Prostate gland (tissue), 2 donors: Measurements from ENCODE around the gene CABLES1. TPM values are rescaled to one million over a fixed set of nuclear protein-coding genes. Genes with fewer than 3 reads are reported as not detected.

ENCODE experiments used
- DNase-seq: peaks from one replicate; pipeline ENCODE4 v3.0.0-alpha.2; 2019; ENCODE audit warnings: low spot score
- H3K27ac ChIP-seq, 2 donors: fragments of 200-600 bp; sonication (generic); 2 replicates each; pipeline ENCODE4 v1.5.1; 2017 to 2019
- H3K27me3 ChIP-seq: fragments of 200-600 bp; sonication (generic); replicated peaks from 2 replicates; pipeline ENCODE4 v1.5.1; 2019; ENCODE audit not compliant: insufficient read depth
- H3K36me3 ChIP-seq, 2 donors: fragments of 200-600 bp; sonication (generic); 1 replicate in 1 of 2; 2 replicates in 1 of 2; pipeline versions ENCODE4 v1.5.1 to v1.8.1; 2017 to 2019
- H3K4me1 ChIP-seq: fragments of 200-600 bp; sonication (generic); replicated peaks from 2 replicates; pipeline ENCODE4 v1.5.1; 2019
- H3K4me3 ChIP-seq, 2 donors: fragments of 200-600 bp; sonication (generic); 2 replicates each; pipeline ENCODE4 v1.5.1; 2017 to 2019
- H3K9me3 ChIP-seq: fragments of 200-600 bp; sonication (generic); 2 replicates; pipeline ENCODE4 v1.5.1; 2017
- POLR2A ChIP-seq: fragments of 450-650 bp; IDR thresholded peaks from one replicate; pipeline ENCODE4 v1.6.1; 2016; ENCODE audit warnings: antibody characterized with exemption, mild to moderate bottlenecking
- POLR2AphosphoS5 ChIP-seq: sonication (generic); formaldehyde crosslinking; IDR thresholded peaks from one replicate; pipeline ENCODE4 v1.6.1; 2017; ENCODE audit warnings: antibody characterized with exemption
- WGBS: methylation state at CpG from one replicate; pipeline ENCODE4 v1.1.5; 2018; 5-methylcytosine and 5-hydroxymethylcytosine counted together
- intact Hi-C: fragments of 100-400 bp; cut with DNase I; formaldehyde crosslinking; loops from one replicate; pipeline ENCODE4 v1.14.2; 2022
- total RNA-seq, 2 donors: library from RNA; depleted of rRNA; stranded (reverse); fragments of >200 nt; gene quantifications; one replicate each; pipeline ENCODE4 v1.1.0, GENCODE V29; 2016
- TF ChIP-seq, protein P1 (sequence below), 4 experiments: fragments of 200-600 bp in 2 of 4; fragments of 450-650 bp in 2 of 4; sonication (generic) in 2 of 4; IDR thresholded peaks; 1 replicate in 3 of 4; 2 replicates in 1 of 4; pipeline ENCODE4 v1.5.1; 2016 to 2019; ENCODE audit warnings: antibody characterized with exemption in 4 of 4, mild to moderate bottlenecking in 2 of 4, moderate library complexity in 2 of 4

The CABLES1 gene
- total RNA-seq, 2 donors from 2014 or later: 3.9 to 16.2 TPM

- no peak for TF ChIP-seq POLR2AphosphoS5
- TF ChIP-seq, protein P1, sequence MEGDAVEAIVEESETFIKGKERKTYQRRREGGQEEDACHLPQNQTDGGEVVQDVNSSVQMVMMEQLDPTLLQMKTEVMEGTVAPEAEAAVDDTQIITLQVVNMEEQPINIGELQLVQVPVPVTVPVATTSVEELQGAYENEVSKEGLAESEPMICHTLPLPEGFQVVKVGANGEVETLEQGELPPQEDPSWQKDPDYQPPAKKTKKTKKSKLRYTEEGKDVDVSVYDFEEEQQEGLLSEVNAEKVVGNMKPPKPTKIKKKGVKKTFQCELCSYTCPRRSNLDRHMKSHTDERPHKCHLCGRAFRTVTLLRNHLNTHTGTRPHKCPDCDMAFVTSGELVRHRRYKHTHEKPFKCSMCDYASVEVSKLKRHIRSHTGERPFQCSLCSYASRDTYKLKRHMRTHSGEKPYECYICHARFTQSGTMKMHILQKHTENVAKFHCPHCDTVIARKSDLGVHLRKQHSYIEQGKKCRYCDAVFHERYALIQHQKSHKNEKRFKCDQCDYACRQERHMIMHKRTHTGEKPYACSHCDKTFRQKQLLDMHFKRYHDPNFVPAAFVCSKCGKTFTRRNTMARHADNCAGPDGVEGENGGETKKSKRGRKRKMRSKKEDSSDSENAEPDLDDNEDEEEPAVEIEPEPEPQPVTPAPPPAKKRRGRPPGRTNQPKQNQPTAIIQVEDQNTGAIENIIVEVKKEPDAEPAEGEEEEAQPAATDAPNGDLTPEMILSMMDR (IDR thresholded peaks at IDR 0.05): no peak
- no peak for TF ChIP-seq POLR2A
- WGBS: 46% methylated on average over 3 of the region's 3 CpGs
- no peak overlapping the region for H3K27ac ChIP-seq
Measured at GRCh38 chr18:23229472-23229871, 94.2 kb downstream of the CABLES1 start.

DNA sequence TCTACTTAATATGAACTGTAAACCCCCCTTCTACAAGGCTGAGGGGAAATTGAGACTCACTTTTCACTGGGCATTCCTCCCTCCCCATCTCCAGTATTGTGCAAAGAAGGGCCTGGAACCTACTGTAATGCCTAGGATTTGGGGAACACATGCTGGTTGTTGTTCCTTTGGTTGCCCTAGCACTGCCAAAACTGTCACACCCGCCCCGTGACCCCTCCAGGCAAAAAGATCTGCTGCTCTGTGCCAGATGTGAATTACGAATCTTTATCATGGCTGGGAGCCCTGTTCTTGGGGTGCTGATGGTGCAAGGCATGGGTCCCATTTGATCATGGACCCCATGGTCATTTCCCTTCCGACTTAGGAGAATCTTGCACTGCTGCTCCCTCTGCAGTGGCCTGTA lies 95.4 kb downstream of the CABLES1 start:
- Histone ChIP-seq H3K27me3 (no peaks in the 10 kb centered on the region), H3K9me3 (no peaks in the 10 kb centered on the region), H3K27ac (no peak overlapping the region), H3K36me3 (no peaks in the 10 kb centered on the region), H3K4me1 (no peaks in the 10 kb centered on the region), H3K4me3 (no peak overlapping the region)
- 84% methylated on average over 4 of the region's 4 CpGs for WGBS
- intact Hi-C loops: no loop called here
- TF ChIP-seq POLR2A (no peak), POLR2AphosphoS5 (no peak)
- TF ChIP-seq, protein P1 (IDR thresholded peaks at IDR 0.05): no peak
- DNase-seq: no peak

More at GRCh38 chr18:23229472-23229871, 94.2 kb downstream of the CABLES1 start:
- Histone ChIP-seq H3K4me3 (no peak overlapping the region), H3K27me3 (no peaks in the 10 kb centered on the region), H3K36me3 (no peaks in the 10 kb centered on the region), H3K9me3 (no peaks in the 10 kb centered on the region), H3K4me1 (no peaks in the 10 kb centered on the region)
- DNase-seq: no peak
- intact Hi-C loops: loop anchor here (2.0 to 10.0 kb wide), 3 partner anchors 72 to 125 kb away; no protein-coding TSS in a partner anchor

DNA sequence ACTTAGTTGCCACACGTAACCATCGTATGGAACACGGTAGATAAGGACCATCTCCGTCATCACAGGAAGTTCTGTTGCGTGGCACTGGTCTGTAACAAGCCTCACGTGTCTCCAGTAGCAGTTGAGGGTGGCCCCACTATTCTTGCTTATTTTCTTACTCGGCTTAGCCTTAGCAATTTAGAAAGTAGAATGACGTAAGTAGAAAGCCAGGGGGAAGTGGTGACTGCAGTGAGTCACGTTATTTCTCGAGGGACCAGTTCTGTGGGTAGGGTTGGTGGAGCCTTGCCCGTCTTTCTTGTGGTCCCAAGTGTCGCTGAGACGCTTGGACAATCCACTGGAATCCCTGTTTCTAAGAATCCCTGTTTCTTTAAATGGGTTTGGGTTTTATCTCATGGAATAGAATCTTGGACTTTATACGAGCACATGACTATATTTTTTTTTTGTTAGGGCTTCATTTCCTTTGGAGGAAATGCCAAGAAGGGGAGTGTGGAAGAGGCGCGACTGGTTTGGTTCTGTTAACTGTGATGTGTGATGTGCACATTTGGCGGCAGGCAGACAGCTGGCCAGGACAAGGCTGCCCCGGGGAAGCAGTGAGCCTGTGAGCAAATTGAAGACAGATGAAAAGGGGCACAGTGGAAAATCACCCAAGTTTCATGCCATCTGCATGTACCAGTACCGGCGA lies 96.2 kb downstream of the CABLES1 start:
- Histone ChIP-seq H3K36me3 (no peaks in the 10 kb centered on the region), H3K4me3 (no peak overlapping the region), H3K4me1 (no peaks in the 10 kb centered on the region), H3K27ac (no peak overlapping the region), H3K27me3 (no peaks in the 10 kb centered on the region), H3K9me3 (no peaks in the 10 kb centered on the region)
- intact Hi-C loops: no loop called here
- 64% methylated on average over 20 of the region's 20 CpGs for WGBS
- no peak for DNase-seq
- TF ChIP-seq POLR2AphosphoS5: peak; percentile 44
- TF ChIP-seq POLR2A: no peak
- TF ChIP-seq, protein P1 (IDR thresholded peaks at IDR 0.05): no peak

- no peaks in the 10 kb centered on the region for H3K4me1 ChIP-seq
- intact Hi-C loops: no loop called here
- 88% methylated on average over 6 of the region's 6 CpGs for WGBS
- no peak for DNase-seq
- H3K4me3 ChIP-seq: no peak overlapping the region
- no peak overlapping the region for H3K27ac ChIP-seq
- H3K36me3 ChIP-seq: no peaks in the 10 kb centered on the region
- TF ChIP-seq POLR2AphosphoS5 (no peak), POLR2A (no peak)
- TF ChIP-seq, protein P1 (IDR thresholded peaks at IDR 0.05): no peak
- H3K9me3 ChIP-seq: no peaks in the 10 kb centered on the region
- no peaks in the 10 kb centered on the region for H3K27me3 ChIP-seq
Measured at GRCh38 chr18:23232331-23232730, 97.0 kb downstream of the CABLES1 start.

GRCh38 chr18:23234619-23235018 lies 99.3 kb downstream of the CABLES1 start:
- no peaks in the 10 kb centered on the region for H3K9me3 ChIP-seq
- H3K4me3 ChIP-seq: no peak overlapping the region
- no peaks in the 10 kb centered on the region for H3K27me3 ChIP-seq
- intact Hi-C loops: loop anchor here (5.0 kb wide), 1 partner anchor 143 kb away; no protein-coding TSS in a partner anchor
- no peaks in the 10 kb centered on the region for H3K36me3 ChIP-seq
- WGBS: 85% methylated on average over 5 of the region's 5 CpGs
- DNase-seq: no peak
- no peak for TF ChIP-seq POLR2AphosphoS5
- TF ChIP-seq, protein P1 (IDR thresholded peaks at IDR 0.05): no peak
- no peak for TF ChIP-seq POLR2A
- H3K27ac ChIP-seq: no peak overlapping the region
- peaks cover 3% of the 10 kb centered on the region for H3K4me1 ChIP-seq
